Caco-2 (cell line): ENCODE results near the gene PER2. TPM values are rescaled to one million over a fixed set of nuclear protein-coding genes. Genes with fewer than 3 reads are reported as not detected.

Source experiments
- BruUV-seq: library from RNA; stranded (reverse); fragments of 400-500 nt; replicated peaks from 2 replicates; lab custom pipeline; 2021; lab: Mats Ljungman, UMichigan
- CTCF ChIA-PET: fragments of 300-600 bp; sonication (Branson Sonifier 250); formaldehyde crosslinking; loops from one replicate; lab custom pipeline; 2022; ENCODE audit warnings: antibody characterized with exemption; lab: Charles Lee
- POLR2A ChIA-PET: fragments of 300-600 bp; sonication (Branson Sonifier 250); formaldehyde crosslinking; loops from one replicate; lab custom pipeline; 2022; ENCODE audit warnings: antibody characterized with exemption; lab: Charles Lee
- DNase-seq, 2 experiments: peaks; one replicate each; pipeline versions ENCODE4 v3.0.0 to v3.0.0-alpha.2; 2020 to 2022
- H3K27me3 ChIP-seq: replicated peaks from 2 replicates; pipeline ENCODE4 v1.6.0; 2011; ENCODE audit warnings: low read length; ENCODE audit not compliant: control insufficient read depth, insufficient read depth
- H3K36me3 ChIP-seq: 2 replicates; pipeline ENCODE4 v1.5.1; 2011; ENCODE audit warnings: low read length; ENCODE audit not compliant: control insufficient read depth, insufficient read depth
- H3K4me1 ChIP-seq: fragments of 250-450 bp; sonication (Bioruptor Pico); 2 replicates; pipeline ENCODE4 v1.5.1; 2020; ENCODE audit warnings: mild to moderate bottlenecking
- H3K4me3 ChIP-seq: 2 replicates; pipeline ENCODE4 v1.5.1; 2011; ENCODE audit warnings: low read depth, mild to moderate bottlenecking, control low read depth, low read length
- H3K9me3 ChIP-seq: fragments of 250-450 bp; sonication (Bioruptor Pico); 2 replicates; pipeline ENCODE4 v1.5.1; 2020; ENCODE audit warnings: mild to moderate bottlenecking, moderate library complexity
- H3K27ac Mint-ChIP-seq: one replicate; pipeline ENCODE4 v1.8.0; 2022; ENCODE audit warnings: mixed read lengths; ENCODE audit not compliant: unreplicated experiment
- H3K27me3 Mint-ChIP-seq: one replicate; pipeline ENCODE4 v1.8.0; 2022; ENCODE audit warnings: mixed read lengths; ENCODE audit not compliant: insufficient read depth, unreplicated experiment
- H3K36me3 Mint-ChIP-seq: one replicate; pipeline ENCODE4 v1.8.0; 2022; ENCODE audit warnings: mild to moderate bottlenecking, mixed read lengths; ENCODE audit not compliant: insufficient read depth, unreplicated experiment
- H3K4me1 Mint-ChIP-seq: one replicate; pipeline ENCODE4 v1.8.0; 2022; ENCODE audit warnings: low read depth, mixed read lengths; ENCODE audit not compliant: unreplicated experiment
- H3K4me3 Mint-ChIP-seq: one replicate; pipeline ENCODE4 v1.8.0; 2022; ENCODE audit warnings: mild to moderate bottlenecking, moderate library complexity, mixed read lengths; ENCODE audit not compliant: unreplicated experiment
- H3K9me3 Mint-ChIP-seq: one replicate; pipeline ENCODE4 v1.8.0; 2022; ENCODE audit warnings: mixed read lengths; ENCODE audit not compliant: unreplicated experiment
- intact Hi-C: fragments of 100-400 bp; cut with micrococcal nuclease; formaldehyde crosslinking; loops from one replicate; pipeline ENCODE4 v1.10.0; 2022; ENCODE audit not compliant: unreplicated experiment
- total RNA-seq: library from RNA; stranded (reverse); gene quantifications from 2 replicates; pipeline ENCODE4 v1.2.3, GENCODE V29; 2022
- TF ChIP-seq, protein P1 (sequence below), 2 experiments: fragments of 200-600 bp in 1 of 2; IDR thresholded peaks; 1 replicate in 1 of 2; 2 replicates in 1 of 2; pipeline versions ENCODE4 v1.5.1 to v1.8.0; 2011 to 2022; ENCODE audit warnings: antibody characterized with exemption in 1 of 2, control low read depth in 1 of 2, inconsistent platforms in 1 of 2, low read depth in 1 of 2, low read length in 1 of 2, mild to moderate bottlenecking in 1 of 2, moderate library complexity in 1 of 2; ENCODE audit not compliant: insufficient read depth in 1 of 2, severe bottlenecking in 1 of 2, unreplicated experiment in 1 of 2

PER2 gene
- total RNA-seq, 1 experiment from 2014 or later, result 12.2 TPM

DNA sequence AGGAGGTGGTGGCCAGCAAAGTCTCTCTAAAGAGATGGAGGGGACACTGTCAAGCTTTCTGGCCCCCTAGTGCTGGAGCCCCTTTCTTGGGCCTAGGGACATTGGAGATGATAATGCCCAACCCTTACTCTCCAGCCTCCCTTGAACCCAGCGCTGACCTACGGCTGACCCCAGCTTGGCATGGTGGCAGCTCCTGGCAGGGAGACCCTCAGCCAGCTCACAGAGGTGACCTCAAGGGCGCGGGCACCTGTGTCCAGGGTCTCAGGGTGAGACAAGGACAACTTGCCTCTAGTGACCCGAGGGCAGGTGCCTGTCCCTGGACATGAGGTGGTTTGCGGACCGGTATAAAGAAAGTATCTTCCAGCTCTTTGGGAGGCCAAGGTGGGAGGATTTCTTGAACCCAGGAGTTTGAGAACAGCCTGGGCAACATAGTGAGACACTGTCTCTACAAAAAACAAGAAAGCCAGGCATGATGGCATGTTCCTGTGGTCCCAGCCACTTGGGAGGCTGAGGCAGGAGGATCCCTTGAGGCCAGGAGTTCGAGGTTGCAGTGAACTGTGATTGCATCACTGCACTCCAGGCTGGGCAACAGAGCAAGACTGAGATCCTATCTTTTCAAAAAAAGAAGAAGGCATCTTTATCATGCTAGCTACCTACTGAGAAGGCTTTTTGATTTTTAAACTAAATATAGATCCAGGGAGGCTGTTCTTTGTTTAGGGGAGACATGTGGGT lies 3.3 kb upstream of the PER2 start:
- CTCF ChIA-PET, result no interaction called here
- Mint-ChIP-seq H3K36me3 (peaks cover 11% of the 10 kb centered on the region), H3K27ac (no peak overlapping the region), H3K4me1 (peaks cover 25% of the 10 kb centered on the region), H3K4me3 (no peak overlapping the region), H3K9me3 (no peaks in the 10 kb centered on the region), H3K27me3 (no peaks in the 10 kb centered on the region)
- DNase-seq, result no peak
- POLR2A ChIA-PET, result no interaction called here
- H3K36me3 ChIP-seq, result no peaks in the 10 kb centered on the region
- no peaks in the 10 kb centered on the region for H3K27me3 ChIP-seq
- peaks cover 19% of the 10 kb centered on the region for H3K4me1 ChIP-seq
- BruUV-seq, result no TSS peak
- TF ChIP-seq, protein P1, sequence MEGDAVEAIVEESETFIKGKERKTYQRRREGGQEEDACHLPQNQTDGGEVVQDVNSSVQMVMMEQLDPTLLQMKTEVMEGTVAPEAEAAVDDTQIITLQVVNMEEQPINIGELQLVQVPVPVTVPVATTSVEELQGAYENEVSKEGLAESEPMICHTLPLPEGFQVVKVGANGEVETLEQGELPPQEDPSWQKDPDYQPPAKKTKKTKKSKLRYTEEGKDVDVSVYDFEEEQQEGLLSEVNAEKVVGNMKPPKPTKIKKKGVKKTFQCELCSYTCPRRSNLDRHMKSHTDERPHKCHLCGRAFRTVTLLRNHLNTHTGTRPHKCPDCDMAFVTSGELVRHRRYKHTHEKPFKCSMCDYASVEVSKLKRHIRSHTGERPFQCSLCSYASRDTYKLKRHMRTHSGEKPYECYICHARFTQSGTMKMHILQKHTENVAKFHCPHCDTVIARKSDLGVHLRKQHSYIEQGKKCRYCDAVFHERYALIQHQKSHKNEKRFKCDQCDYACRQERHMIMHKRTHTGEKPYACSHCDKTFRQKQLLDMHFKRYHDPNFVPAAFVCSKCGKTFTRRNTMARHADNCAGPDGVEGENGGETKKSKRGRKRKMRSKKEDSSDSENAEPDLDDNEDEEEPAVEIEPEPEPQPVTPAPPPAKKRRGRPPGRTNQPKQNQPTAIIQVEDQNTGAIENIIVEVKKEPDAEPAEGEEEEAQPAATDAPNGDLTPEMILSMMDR (IDR thresholded peaks at IDR 0.05; ENCODE audit: insufficient read depth in 1 of 2, low read depth in 1 of 2, low read length in 1 of 2, severe bottlenecking in 1 of 2, unreplicated experiment in 1 of 2), result no peak
- no peaks in the 10 kb centered on the region for H3K9me3 ChIP-seq
- H3K4me3 ChIP-seq, result no peak overlapping the region
- intact Hi-C loops, result no loop called here

DNA sequence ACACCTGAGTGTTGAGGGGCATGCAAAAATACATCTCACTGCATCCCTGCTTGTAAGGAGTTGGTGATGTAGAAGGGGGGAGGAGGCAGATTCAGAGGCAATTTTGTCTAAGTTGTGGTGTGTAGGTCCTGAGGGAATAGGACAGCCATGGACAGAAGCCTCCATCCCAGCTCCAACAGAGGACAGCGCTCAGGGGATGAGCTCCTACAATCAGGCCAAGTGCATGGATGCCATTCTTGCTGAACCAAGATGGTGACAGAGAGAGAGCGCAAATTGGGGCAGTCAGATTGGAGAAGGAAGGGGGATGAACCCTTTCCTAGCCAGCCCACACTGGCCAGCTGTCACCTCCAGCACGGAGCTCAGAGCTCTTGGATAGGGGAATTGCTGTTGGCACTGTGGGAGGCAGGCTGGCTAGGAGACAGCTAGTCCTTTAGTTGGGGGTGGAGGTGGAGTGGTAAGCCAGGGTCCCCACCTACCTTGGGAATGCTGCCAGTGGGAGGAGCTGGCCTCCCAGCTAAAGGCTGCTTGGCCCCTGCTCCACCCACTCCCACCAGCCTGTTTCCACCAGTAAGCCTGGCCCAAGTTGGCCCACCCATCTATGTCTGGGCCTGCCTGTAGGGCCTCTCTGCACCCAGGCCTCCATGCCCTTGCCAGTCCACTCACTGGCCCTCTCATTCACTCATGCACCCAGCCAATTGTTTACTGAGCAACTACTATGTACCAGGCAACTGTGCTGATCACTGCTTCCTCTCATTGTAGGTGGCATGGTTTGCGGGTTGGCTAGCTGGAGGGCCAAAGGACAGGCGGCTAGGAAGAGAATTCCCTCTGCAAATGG lies 2.5 kb upstream of the PER2 start:
- DNase-seq, result no peak
- POLR2A ChIA-PET, result no interaction called here
- Mint-ChIP-seq H3K4me3 (peak overlapping the region; percentile 85), H3K27ac (no peak overlapping the region), H3K9me3 (no peaks in the 10 kb centered on the region), H3K36me3 (peaks cover 11% of the 10 kb centered on the region), H3K4me1 (peaks cover 25% of the 10 kb centered on the region), H3K27me3 (no peaks in the 10 kb centered on the region)
- Histone ChIP-seq H3K4me1 (peaks cover 27% of the 10 kb centered on the region), H3K9me3 (no peaks in the 10 kb centered on the region), H3K27me3 (no peaks in the 10 kb centered on the region), H3K4me3 (no peak overlapping the region), H3K36me3 (no peaks in the 10 kb centered on the region)
- CTCF ChIA-PET, result no interaction called here
- intact Hi-C loops, result no loop called here
- TF ChIP-seq, protein P1 (IDR thresholded peaks at IDR 0.05; ENCODE audit: insufficient read depth in 1 of 2, low read depth in 1 of 2, low read length in 1 of 2, severe bottlenecking in 1 of 2, unreplicated experiment in 1 of 2), result no peak
- BruUV-seq, result no TSS peak

DNA sequence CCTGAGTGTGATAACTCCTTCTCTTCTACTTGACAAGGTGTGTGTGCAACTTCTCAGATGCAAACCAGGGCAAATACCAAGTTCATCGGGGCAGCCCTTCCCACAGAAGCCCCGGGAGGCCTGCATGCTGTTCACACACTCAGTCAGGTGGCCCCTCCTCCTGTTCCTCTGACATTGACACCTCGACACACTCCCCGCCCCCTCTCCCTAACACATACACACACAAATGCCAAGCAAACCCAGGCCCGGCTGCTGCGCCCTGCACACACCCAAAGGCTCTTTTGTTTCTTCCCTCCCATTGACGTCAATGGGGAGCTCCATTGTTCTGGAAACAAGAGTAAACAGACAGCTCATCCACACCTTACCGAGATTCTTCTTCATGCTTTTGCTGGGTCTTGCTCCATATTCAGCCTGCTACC lies 1.7 kb upstream of the PER2 start:
- H3K27me3 ChIP-seq, result no peaks in the 10 kb centered on the region
- H3K36me3 Mint-ChIP-seq, result peaks cover 17% of the 10 kb centered on the region
- CTCF ChIA-PET, result no interaction called here
- no peaks in the 10 kb centered on the region for H3K36me3 ChIP-seq
- H3K4me1 ChIP-seq, result peaks cover 32% of the 10 kb centered on the region
- no peak overlapping the region for H3K27ac Mint-ChIP-seq
- POLR2A ChIA-PET, result no interaction called here
- BruUV-seq, result no TSS peak
- no peaks in the 10 kb centered on the region for H3K9me3 ChIP-seq
- TF ChIP-seq, protein P1 (IDR thresholded peaks at IDR 0.05; ENCODE audit: insufficient read depth in 1 of 2, low read depth in 1 of 2, low read length in 1 of 2, severe bottlenecking in 1 of 2, unreplicated experiment in 1 of 2), result no peak
- no peak overlapping the region for H3K4me3 ChIP-seq
- intact Hi-C loops, result no loop called here
- H3K4me1 Mint-ChIP-seq, result peaks cover 20% of the 10 kb centered on the region
- no peaks in the 10 kb centered on the region for H3K9me3 Mint-ChIP-seq
- H3K4me3 Mint-ChIP-seq, result peak overlapping the region; percentile 85
- DNase-seq, result no peak
- no peaks in the 10 kb centered on the region for H3K27me3 Mint-ChIP-seq
